Mucosa of rectum (tissue), 2 donors: Measurements from ENCODE around the gene DAZL.

Source experiments
- H3K27ac ChIP-seq, 2 donors: one replicate each; pipeline ENCODE4 v1.7.0; 2013; ENCODE audit warnings: inconsistent platforms in 2 of 2, low read depth in 2 of 2, low read length in 2 of 2
- H3K27me3 ChIP-seq, 2 donors: one replicate each; pipeline ENCODE4 v1.7.0; 2013; ENCODE audit warnings: low read length in 2 of 2; ENCODE audit not compliant: control insufficient read depth in 2 of 2, insufficient read depth in 2 of 2
- H3K36me3 ChIP-seq, 2 donors: one replicate each; pipeline ENCODE4 v1.7.0; 2013; ENCODE audit warnings: low read length in 2 of 2; ENCODE audit not compliant: control insufficient read depth in 2 of 2, insufficient read depth in 2 of 2
- H3K4me1 ChIP-seq, 2 donors: one replicate each; pipeline ENCODE4 v1.7.0; 2013; ENCODE audit warnings: low read length in 2 of 2, mild to moderate bottlenecking in 1 of 2; ENCODE audit not compliant: control insufficient read depth in 2 of 2, insufficient read depth in 2 of 2
- H3K4me3 ChIP-seq, 2 donors: one replicate each; pipeline ENCODE4 v1.7.0; 2013; ENCODE audit warnings: low read length in 2 of 2
- H3K9ac ChIP-seq, 2 donors: one replicate each; pipeline ENCODE4 v1.7.0; 2013; ENCODE audit warnings: low read length in 2 of 2, low read depth in 1 of 2, mild to moderate bottlenecking in 1 of 2
- H3K9me3 ChIP-seq, 2 donors: one replicate each; pipeline ENCODE4 v1.7.0; 2013; ENCODE audit warnings: low read length in 2 of 2; ENCODE audit not compliant: control insufficient read depth in 2 of 2
- donor health status: healthy.
- donor health status: Normal muscosa, but diverticular disease.

DAZL gene

DNA sequence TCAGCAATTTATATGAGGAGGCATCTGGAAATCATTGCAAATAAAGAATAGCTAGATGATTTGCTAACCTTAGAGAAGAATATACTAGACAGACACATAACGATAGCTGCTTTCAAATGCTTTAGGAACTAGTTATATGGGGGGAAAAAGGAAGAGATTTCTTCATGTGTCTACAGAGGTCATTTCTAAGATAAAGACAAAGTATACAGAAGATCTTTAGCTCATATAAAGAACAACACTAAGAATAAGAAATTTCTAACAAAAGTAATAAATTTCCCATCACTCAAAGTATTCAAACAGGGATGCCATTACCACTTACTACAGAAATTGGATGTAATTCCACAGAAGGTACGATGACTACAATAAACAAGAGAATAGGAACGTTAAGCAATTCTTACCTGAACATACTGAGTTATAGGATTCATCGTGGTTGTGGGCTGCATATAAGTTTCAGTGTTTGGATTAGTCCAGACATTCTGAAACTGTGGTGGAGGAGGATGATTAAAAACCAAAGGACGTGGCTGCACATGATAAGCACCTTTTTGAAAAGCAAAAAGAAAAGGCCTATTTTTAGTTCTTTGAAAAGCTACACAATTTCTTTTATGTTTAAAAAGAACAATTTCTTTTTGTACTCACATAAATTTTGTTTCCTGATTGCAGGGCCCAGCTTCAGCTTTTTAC lies 8.7 kb downstream of the DAZL start:
- Histone ChIP-seq H3K4me1 (no peaks in the 10 kb centered on the region), H3K4me3 (no peak overlapping the region), H3K27ac (no peak overlapping the region), H3K9me3 (no peaks in the 10 kb centered on the region), H3K27me3 (no peaks in the 10 kb centered on the region), H3K36me3 (no peaks in the 10 kb centered on the region), H3K9ac (no peak overlapping the region)

DNA sequence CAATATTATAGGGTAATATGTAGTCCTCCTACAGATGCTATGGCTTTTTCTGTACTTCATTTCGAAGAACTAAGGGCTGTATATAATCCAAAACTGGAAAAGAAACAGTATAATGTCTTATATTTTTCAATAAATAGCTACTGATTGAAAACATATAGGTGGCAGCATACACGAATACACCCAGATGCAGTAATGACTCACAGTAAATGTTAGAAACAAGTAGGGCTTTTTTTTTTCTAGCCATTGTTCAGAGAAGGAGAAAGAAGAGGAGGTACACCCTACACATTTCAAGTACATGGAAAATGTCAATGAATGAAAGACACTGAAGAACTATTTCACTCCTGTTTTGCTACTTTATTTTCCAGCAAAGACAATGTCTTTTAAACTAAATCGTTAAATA lies 9.4 kb downstream of the DAZL start:
- no peak overlapping the region for H3K27ac ChIP-seq

DNA sequence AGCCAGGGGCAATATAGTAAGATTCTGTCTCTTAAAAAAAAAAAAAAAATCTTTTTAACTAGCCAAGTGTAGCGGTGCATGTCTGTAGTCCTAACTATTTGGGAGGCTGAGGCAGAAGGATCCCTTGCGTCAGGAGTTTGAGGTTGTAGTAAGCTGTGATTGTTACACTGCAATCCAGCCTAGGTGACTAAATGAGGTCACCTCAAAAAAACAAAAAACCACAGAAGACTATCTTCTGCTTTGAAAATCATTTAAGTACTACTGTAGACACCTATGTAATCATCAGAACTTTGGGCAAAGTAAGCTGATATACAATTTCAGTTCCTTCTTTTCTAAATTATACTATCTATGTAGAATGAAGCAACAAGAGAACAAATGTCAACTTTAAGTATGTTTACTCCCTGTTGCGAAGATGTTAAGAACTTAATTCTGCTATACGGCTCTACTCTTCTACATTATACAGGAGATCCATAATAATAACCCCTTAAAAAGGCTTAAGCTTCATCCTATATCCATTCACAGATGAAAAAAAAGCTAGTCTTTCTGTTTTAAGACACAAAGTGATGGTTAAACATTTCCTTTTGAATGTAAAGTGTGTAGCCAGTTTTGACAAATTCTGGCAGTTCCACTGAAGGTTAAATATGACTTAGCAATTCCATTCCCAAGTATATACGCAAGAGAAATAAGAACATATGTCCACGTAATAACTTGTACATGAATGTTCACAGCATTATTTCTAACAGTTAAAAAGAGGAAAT lies 15.2 kb downstream of the DAZL start:
- Histone ChIP-seq H3K4me1 (no peaks in the 10 kb centered on the region), H3K27me3 (no peaks in the 10 kb centered on the region), H3K9me3 (no peaks in the 10 kb centered on the region), H3K4me3 (no peak overlapping the region), H3K27ac (no peak overlapping the region), H3K9ac (no peak overlapping the region), H3K36me3 (no peaks in the 10 kb centered on the region)

More for the DNA sequence above, 9.4 kb downstream of the DAZL start:
- Histone ChIP-seq H3K27me3 (no peaks in the 10 kb centered on the region), H3K9ac (no peak overlapping the region), H3K4me1 (no peaks in the 10 kb centered on the region), H3K9me3 (no peaks in the 10 kb centered on the region), H3K4me3 (no peak overlapping the region), H3K36me3 (no peaks in the 10 kb centered on the region)

DNA sequence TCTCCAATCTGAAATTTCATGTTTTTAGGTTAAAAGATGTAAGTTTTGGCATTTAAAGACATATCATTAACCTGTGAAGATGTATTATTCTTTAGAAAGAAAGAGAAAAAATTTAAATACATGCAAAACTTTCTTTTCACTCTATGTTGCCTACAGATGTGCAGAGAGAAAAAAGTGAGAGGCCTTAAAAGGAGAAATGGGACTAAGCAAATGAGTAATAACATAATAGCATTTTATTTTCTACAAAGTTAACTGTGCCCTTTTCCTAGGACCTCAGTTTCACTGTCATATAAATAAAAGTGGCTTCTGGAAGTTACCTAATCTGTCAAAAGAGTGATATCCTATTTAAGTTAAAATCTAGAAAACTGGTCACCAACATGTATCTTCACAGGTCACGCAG lies 16.1 kb downstream of the DAZL start:
- Histone ChIP-seq H3K4me1 (no peaks in the 10 kb centered on the region), H3K27me3 (no peaks in the 10 kb centered on the region), H3K9ac (no peak overlapping the region), H3K36me3 (no peaks in the 10 kb centered on the region), H3K4me3 (no peak overlapping the region), H3K27ac (no peak overlapping the region), H3K9me3 (no peaks in the 10 kb centered on the region)

DNA sequence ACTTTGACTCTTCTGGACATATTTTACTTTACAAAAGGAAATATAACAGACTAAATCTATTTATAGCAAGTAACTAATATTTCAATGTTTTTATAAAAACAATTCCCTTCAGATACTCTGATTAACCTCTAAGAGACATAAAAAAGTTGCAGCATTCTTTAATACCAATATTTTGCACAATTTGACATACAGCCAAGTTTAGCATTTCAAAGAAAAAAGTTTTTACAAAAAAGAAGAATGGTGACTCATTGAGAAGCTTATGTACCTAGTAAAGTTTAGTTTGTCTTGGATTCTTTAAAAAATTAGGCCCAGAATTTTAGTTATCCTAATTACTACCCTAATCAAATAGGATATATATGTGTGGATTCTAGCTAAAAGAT lies 17.6 kb downstream of the DAZL start:
- H3K4me1 ChIP-seq: no peaks in the 10 kb centered on the region
- H3K36me3 ChIP-seq: no peaks in the 10 kb centered on the region

DNA sequence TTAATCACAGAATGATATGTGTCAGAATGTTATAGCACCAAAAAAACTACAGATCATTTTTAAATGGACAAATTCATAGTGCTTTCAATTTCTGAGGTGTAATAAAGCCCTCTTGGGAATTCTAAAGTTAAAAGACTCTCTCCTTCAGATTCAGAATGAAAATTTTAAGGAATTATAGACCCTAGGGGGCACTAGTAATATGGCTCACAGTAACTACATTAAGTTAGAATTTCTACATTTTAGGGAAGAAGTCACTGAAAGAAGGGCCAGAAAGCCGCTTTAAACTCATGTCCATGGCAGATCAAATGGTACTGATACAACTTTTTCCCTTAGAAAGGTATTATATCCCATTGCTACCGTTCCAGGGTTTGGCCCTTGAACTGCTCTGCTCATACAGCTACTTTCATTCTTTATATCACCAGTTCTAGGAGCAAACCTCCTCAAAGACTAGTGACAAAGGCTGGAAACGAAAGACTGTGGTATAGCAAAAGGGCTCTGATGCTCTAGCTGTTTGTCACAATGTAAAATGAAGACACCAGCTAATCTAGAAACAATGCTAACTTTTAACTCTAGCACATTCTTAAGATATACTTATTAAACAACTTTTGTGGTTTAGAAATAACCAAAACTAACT lies 18.1 kb downstream of the DAZL start:
- no peaks in the 10 kb centered on the region for H3K27me3 ChIP-seq
- H3K27ac ChIP-seq: no peak overlapping the region
- no peaks in the 10 kb centered on the region for H3K36me3 ChIP-seq
- H3K9me3 ChIP-seq: no peaks in the 10 kb centered on the region
- no peaks in the 10 kb centered on the region for H3K4me1 ChIP-seq
- H3K9ac ChIP-seq: no peak overlapping the region
- no peak overlapping the region for H3K4me3 ChIP-seq

More for the DNA sequence above, 17.6 kb downstream of the DAZL start:
- Histone ChIP-seq H3K27ac (no peak overlapping the region), H3K9me3 (no peaks in the 10 kb centered on the region), H3K27me3 (no peaks in the 10 kb centered on the region), H3K9ac (no peak overlapping the region), H3K4me3 (no peak overlapping the region)

DNA sequence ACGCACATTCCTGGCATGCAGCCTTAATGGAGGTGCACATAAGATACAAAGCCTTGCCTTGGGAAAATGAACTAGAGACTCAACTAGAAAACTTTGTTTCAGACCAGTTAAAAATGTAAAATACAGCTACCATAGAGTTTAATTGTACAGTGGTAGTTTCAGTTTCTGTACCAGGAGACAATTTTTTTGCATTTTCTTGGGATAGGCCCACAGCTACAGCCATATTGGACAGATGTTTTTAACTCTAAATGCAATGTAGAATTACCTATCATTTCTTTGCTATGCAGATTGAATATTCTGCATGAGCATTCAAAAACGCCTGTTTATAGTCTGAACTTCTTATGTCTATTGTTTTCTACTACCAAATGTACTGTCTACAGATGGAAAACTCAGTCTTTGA lies 20.3 kb downstream of the DAZL start:
- no peaks in the 10 kb centered on the region for H3K4me1 ChIP-seq
- H3K27ac ChIP-seq: no peak overlapping the region
- H3K4me3 ChIP-seq: no peak overlapping the region
- H3K36me3 ChIP-seq: no peaks in the 10 kb centered on the region
- H3K9ac ChIP-seq: no peak overlapping the region
- H3K9me3 ChIP-seq: no peaks in the 10 kb centered on the region
- H3K27me3 ChIP-seq: no peaks in the 10 kb centered on the region

DNA sequence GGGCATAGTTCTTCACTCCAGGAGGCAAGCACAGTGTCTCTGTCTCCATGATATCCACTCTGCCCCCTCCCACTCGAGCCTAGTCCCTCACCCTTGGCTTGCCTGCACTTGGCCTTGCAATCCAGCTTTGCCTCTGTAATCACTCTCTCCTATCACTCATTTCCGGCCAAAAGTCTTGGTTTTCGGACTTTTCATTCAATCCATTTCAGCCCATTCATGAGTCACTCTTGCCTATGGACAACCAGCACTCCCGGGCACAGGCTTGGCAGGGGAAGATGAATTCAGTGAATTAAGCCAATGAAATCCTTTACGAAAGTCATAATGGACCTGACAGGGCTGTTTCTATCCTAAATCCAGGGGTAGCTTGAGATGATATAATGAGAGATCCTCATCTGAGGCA lies 21.7 kb downstream of the DAZL start:
- H3K9me3 ChIP-seq: no peaks in the 10 kb centered on the region
- H3K9ac ChIP-seq: no peak overlapping the region
- H3K4me1 ChIP-seq: no peaks in the 10 kb centered on the region
- H3K27me3 ChIP-seq: no peaks in the 10 kb centered on the region
- no peak overlapping the region for H3K4me3 ChIP-seq
- no peak overlapping the region for H3K27ac ChIP-seq
- no peaks in the 10 kb centered on the region for H3K36me3 ChIP-seq

DNA sequence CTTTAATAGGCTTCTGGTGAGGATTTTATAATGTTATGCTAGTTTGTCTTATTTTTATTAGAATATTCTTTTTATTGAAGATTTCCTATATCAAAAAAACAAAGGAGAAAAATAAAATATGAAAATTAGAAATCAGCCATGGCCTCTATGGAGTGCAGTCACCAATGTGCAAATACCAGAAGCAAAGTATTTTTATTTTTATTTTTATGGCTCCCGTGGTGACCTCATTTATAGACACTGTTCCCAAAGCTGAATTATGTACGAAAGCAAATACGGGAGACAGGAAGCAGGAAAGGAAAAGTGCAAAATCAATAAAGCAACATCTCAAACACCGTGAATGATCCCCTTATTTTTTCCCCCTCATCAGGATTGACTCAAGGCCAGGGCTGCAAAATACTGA lies 35.1 kb downstream of the DAZL start:
- Histone ChIP-seq H3K36me3 (no peaks in the 10 kb centered on the region), H3K9ac (no peak overlapping the region), H3K4me1 (no peaks in the 10 kb centered on the region), H3K27ac (no peak overlapping the region), H3K9me3 (no peaks in the 10 kb centered on the region), H3K4me3 (no peak overlapping the region), H3K27me3 (no peaks in the 10 kb centered on the region)

DNA sequence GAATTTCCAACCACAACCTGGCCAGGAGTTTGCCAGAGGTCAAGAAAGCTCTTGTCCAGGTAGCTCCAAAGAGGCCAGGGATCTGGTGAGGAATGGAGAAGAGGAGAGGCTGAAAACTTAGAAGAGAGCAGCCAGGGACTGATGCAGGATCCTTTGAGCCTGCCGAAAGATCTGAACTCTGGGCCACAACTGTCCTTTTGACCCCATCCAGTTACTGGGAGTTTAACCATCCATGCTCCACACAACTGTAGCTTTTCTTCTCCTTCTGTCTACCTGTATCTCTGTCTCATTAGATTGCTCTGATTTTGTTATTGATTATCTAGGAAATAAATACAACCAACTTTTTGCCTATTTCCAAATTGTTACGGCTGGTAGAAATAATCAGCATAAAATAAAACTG lies 36.7 kb downstream of the DAZL start:
- Histone ChIP-seq H3K27ac (no peak overlapping the region), H3K9me3 (no peaks in the 10 kb centered on the region), H3K9ac (no peak overlapping the region), H3K4me3 (no peak overlapping the region), H3K36me3 (no peaks in the 10 kb centered on the region), H3K27me3 (no peaks in the 10 kb centered on the region), H3K4me1 (no peaks in the 10 kb centered on the region)
